Embryonic facial prominence (tissue), 1 donor: ENCODE measurements around the gene CALCOCO1.
"Not testable (repeated sequence)": the region's sequence is repeated elsewhere in the genome, so short reads cannot be mapped to it uniquely, and the experiment has no call there.

ENCODE experiments used
- DNase-seq: peaks from one replicate; pipeline ENCODE4 v3.0.0-alpha.2; 2016; ENCODE audit errors: extremely low spot score

The CALCOCO1 gene, protein sequence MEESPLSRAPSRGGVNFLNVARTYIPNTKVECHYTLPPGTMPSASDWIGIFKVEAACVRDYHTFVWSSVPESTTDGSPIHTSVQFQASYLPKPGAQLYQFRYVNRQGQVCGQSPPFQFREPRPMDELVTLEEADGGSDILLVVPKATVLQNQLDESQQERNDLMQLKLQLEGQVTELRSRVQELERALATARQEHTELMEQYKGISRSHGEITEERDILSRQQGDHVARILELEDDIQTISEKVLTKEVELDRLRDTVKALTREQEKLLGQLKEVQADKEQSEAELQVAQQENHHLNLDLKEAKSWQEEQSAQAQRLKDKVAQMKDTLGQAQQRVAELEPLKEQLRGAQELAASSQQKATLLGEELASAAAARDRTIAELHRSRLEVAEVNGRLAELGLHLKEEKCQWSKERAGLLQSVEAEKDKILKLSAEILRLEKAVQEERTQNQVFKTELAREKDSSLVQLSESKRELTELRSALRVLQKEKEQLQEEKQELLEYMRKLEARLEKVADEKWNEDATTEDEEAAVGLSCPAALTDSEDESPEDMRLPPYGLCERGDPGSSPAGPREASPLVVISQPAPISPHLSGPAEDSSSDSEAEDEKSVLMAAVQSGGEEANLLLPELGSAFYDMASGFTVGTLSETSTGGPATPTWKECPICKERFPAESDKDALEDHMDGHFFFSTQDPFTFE

DNA sequence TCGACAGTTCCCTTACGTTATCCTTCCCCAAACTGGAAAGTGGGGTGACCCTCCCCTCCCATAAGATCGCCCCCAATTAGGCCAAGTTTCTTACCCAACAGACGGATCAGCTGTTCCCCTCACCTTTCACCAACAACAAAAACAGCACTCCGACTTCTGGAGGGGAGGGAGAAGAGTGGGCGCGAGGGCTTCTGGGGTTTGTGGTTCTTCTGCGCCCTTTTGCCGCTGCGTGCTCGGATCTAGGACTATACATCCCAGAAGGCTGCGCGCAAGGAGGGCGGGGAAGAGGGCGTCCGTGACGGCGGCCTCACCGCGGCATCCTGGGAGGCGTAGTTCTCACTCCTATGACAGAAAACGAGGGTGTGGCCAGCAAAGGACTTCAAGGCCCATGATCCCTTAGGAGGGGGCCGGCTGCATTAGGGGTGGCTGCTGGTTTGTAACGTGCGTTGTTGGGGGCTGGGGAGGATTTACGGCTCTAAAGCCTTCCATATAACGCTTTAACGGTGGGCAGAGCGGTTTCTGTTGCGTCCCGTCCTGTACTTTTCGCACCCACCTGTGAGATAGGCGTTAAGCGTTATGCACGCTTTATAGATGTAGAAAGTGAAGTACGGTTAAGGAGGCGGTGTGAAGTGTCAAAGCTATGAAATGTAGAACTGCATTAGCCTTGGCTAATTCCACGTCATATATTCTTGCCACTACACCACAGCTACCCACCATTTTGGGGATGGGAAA lies at the start of gene CALCOCO1:
TSS of gene CALCOCO1 (minus strand) at position 143 of the 732 bp plus-strand sequence. CDS start 2,210 bp downstream, outside the sequence.
- peak; percentile 96 for DNase-seq

DNA sequence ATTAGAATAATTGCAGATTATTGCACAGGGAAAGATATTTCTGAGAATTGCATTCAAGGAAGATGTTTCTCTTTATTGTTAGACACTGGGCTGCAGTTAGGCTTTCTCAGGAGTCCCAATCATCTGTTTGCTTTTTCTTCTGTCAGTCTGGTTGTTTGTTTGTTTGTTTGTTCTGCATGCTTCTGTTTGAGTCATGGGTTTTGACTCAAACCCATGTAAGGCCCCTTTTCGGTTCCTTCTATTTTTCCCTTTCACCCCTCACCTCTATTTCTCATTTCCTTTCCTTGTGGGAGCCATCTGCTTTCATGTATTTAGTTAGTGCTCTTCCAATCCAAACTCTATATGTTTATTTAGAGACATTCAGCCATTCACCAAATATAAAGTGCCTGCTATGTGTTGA lies 49.6 kb upstream of the CALCOCO1 start:
- DNase-seq, result no peak

DNA sequence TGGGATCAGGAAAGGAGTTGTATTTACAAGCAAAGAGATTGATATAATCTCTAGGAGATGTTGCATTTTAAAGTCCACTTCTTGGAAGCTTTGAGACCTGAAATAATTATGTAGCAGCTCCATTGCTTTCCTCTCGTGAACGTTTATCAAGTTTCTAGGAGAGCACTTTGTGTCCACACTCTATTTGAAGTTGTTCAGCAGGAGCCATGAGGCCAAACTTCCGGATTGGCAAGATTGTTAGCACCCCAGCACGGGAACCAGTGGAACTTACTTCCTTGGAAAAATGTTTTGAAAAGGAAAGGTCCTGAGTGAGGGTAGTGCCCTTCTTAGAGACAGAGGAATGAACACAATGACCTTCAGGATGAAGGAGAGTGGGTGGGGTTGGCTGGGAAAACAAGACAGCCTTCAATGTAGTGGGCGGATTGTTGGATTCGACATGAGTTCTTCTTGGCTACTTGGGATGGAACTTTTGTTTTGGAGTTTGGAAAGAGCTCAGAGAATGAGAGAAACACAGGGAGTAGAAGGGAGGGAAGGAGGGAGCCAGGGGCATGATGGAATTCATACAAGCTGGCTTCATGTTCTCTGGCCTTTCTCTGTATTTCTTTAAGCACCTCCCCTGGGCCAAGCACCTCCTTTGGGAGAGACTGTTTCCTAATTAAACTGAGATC lies 48.4 kb upstream of the CALCOCO1 start:
- DNase-seq, result no peak

DNA sequence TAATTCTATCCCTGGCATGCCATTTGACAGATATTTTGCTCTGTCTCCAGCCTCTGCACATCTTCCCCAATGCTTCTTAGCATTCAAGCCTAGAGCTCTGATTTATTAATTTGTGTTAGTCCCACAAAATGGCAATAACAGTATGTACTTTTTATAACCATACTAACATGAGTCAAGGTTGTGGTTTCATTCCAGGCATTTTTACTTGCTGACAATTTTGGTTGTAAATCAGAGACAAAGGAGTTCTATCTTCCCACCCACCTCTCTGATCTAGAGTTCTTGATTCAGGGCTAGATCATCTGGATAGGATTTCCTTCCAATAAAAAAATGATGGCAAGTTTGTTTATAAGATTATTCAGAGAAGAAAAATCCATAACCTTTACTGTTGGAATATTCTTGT lies 43.0 kb upstream of the CALCOCO1 start:
- no peak for DNase-seq

DNA sequence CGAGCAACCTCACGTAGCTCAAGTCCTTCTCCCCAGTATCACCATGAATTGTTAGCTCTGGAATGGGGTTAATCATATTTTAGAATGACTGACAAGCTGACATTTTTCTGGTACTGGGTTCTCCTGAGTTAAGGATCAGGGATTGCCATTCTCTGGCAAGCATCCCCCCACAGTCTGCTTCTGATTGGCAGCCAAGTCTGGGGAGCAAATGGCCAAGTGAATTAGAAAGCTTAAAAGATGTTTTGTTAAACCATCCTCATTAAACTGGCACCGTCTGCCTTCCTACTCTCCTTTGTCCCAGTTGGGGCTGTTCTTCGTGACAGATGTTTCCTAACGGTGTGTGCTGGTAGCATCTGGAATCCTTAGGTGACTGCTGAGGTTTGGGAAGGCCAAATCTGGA lies 41.7 kb upstream of the CALCOCO1 start:
- DNase-seq, result no peak

DNA sequence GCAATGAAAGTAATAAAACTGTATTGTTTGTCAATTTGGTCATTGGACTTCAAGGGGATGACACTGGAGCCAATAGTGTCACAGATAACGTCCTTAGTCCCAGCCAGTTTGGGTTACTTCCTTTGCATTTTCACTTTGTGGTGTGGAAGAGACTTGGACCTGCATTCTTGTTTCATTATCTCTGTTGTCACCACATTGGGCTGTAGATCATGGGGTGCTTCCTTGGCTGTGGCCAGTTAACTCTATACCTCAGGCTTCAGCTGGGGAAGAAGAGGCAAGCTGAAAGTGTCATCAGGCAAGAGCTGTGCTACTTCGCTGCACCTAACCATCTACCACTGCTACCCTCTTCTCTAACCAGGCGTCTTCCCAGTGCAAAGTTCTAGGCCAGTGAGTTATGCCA lies 39.6 kb upstream of the CALCOCO1 start:
- DNase-seq, result no peak

DNA sequence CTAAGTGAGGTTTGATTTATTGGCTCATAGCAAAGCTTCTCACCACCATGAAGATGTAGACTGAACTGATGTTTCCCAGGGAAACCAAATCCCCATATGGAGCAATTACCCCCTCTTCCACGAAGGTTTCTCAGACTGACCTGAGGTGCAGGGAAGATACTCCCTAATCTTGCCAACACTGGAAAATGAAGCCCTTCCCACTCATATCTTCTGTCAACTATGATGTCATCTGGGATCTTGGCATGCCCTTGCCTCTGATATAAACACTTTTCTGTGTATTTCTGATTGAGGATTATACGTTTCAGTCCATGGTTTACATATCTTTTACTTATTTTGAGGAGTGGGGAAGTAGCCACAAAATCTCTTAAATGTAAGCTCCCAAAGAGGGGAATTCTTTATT lies 38.6 kb upstream of the CALCOCO1 start:
- DNase-seq, result no peak

DNA sequence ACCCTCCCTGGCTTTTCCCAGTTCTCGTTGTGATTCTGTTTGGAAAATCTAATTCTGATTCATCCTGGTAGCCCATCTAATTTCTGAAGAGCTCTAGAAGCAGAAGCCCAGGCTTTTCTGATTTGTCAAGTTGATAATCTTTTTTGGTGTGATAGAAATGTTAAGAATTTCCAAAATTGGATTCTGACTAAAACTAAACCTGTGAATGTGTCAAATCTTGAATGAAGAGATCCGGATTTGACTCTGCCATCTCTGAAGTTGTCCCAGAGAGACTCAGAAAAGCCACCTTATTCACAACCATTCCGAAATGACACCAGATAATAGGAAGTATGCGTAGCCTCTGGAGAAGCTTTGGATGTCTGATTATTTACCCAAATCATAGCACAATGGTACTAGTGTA lies 37.4 kb upstream of the CALCOCO1 start:
- no peak for DNase-seq

DNA sequence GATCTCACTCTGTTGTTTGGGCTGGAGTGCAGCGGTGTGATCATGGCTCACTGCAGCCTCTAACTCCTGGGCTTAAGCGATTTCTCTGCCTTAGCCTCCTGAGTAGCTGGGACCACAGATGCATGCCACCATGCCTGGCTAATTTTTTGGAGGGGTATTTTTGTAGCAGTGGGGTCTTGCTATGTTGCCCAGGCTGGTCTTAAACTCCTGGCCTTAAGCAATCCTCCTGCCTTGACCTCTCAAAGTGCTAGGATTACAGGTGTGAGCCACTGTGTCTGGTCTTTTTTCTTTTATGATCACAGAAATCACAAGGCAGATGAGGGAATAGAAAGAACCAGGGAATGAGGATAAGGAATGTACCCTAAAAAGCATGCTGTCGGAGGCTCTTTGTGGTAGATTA lies 35.5 kb upstream of the CALCOCO1 start:
- not testable (repeated sequence) for DNase-seq

DNA sequence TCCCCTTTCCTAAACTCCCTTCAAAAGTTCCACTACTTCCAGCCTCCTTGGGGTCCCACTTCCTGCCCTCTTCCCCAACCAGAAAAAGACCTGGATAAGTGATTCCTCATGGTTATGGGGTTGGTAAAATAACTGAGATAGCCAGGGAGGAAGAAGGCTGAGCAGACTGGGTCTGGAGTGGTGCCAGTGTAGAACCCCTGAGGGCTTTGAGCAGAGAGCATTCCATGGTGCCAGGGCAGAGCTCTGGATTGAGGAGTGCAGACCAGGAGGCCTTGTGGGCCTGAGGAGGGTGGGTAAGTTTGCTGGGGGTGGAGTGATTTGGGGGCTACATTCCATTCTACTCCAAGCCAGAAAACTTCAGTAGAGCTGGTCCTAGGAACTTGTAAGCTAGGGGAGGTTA lies 34.1 kb upstream of the CALCOCO1 start:
- no peak for DNase-seq

DNA sequence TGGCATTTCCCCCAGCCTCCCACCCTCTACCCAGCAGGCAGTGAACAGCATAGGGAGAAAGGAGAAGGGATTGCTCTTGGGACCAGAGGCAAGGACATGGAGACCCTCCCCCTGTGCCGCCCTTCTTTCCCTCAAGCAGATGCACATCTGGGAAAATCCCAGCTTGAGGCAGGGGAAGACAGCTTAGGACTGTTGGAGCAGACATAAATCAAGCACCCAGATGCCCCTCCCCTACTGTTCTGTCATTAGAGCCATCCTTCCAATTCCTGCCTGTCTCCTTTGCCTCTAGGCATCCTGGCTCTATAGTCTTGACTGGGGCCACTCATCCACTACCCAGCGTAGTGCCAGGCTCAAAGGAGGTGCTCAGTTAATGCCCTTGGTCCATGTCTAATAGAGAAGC lies 32.0 kb upstream of the CALCOCO1 start:
- no peak for DNase-seq

DNA sequence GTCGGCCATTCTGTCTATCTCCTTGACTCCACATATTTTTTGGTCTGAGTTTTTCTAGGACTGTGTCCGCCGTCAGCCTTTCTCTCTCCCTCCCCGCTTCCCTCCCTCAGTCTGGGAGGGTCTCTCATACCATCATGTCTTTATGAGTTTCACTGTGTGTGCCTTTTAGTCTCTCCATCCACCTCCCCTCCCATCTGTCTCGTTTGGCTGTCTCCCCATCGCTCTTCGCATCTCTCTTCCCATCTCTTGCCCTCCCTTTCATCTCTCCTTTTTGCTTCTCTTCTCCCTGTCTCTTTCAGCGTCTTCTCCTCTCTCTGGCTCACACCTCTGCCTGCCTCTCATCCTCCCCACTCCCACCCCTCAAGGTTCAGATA lies 31.5 kb upstream of the CALCOCO1 start:
- no peak for DNase-seq

DNA sequence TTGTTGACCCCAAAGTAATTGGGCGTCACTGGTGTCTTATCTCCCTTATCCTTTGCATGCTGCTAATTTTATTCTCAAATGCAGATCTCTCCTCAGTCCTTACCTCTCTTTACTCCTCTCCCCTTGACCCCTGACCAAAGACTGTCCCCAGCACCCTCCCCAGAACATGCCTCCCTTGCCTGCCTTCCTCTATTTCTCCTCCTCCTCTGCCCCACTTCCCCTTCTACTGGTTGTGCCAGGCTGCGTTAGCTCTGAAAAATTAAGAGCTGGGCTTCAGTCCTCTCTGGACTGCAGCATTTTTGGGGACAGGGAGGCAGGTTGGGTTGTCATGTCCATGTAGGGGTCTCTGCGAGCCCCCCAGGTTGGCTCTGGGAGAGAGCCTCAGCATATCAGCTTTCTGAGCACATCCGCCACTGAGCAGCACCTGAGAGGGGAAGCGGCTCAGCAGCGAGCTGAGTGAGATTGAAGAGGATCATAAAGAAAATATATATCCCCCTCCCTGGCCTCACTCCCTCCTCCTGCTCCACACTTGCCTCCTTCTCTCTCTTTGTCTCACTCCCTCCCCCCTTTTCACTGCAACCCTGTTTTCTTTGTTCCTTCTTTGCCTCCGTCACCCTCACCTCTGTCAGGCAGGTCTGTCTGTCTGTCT lies 31.0 kb upstream of the CALCOCO1 start:
- no peak for DNase-seq

DNA sequence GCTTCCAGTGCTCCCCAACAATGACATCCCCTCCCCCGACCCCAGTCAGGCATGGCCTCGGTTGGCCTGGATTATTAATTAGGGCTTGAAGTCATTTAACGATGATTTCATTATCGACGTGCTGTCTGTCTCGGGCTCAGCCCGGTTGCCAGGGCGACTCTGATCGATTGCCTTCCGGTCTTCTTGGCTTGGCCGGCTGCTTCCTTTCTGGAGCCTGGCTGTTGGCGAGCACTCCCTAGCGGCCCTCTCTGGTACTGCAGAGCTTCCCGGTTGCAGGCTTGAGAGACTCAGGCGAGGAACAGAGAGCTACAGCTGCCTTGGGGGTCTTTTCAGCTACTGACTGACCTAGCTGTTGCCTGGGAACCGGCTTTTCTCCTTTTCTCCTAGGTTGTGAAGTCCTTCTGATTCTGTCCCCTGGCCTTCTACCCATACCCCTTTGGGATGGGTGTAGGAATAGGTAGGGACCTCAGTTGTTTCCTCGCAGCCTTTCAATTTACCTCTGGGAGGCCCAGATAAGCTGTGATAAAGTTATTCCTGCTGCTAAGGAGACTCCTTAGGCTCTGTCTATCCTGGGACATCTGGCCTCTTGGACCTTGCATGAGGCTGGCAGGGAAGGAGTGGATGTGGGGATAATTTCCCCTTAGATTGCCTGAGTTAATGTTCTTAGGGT lies 30.0 kb upstream of the CALCOCO1 start:
- DNase-seq, result no peak

DNA sequence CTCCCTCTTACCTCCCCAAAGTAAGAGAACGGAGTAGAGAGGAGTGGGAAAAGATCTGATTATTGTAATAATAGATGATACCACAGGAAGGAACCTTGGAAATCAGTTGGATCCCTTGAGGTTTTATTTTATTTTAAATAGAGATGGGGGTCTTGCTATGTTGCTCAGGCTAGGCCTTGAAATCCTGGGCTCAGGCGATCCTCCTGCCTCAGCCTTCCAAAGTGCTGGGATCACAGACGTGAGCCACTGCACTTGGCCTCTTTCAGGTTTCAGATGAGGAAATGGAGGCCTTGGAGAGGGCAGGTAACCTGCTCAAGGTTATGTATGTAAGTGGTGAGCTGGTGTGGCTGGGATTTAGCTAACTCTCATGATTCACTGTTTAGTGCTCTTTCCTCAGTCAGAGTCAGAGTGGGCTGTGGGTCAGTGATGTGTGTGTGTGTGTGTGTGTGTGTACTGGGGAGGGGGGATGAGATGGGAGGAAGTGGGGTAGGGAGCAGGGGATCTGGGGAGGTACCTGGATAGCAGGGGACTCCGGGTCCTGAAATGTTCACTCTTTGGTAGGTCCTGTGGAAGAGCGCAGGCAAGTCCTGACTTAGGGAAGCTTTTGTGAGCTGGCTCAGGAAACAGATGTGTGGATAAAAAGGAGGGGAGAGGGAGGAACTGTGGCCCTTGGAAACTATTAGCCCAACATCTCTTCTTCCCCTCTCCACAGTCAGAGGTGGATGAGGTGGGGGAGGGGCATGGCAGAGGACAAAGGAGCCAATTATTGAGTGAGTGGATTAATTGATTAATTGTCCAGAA lies 29.2 kb upstream of the CALCOCO1 start:
- DNase-seq, result no peak

DNA sequence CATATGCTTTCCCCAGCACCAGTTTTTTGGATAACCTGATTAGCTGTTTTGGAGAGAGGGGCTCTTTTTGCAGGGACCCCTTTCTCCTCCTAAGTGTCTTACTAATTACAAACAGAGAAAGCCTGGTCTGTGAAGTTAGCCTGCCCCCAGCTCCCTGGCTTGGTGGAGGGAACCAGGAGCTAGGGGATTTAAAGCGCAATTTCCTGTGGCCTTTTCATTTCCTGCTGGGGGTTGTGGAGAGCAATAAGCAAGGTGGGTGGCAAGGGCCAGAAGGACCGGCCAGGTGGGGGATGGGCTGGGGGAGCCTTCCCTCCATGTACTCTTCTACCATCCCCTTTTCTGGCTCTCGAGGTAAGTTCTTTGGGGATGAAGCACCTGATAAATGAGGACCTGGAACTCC lies 28.6 kb upstream of the CALCOCO1 start:
- no peak for DNase-seq

DNA sequence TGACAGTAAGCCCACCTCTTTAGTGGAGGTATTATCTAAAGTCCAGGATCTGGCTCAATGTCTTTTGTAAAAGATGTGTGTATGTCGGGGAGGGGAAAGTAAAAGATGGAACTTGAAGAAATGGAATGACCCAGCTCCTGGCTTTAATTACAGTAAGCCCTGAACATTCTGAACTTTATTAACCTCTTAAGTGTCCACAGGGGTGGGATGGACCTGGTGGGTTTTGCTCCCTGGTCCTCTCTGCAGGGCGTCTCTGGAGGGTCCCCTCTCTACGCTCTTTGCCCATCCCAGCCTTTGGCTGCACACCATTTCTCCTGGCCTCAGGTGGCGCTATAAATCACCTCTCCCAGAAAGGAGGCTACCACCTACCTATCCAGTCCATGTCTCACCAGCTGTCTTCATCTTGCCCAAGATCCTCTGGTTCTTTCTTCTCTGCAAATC lies 28.2 kb upstream of the CALCOCO1 start:
- no peak for DNase-seq

DNA sequence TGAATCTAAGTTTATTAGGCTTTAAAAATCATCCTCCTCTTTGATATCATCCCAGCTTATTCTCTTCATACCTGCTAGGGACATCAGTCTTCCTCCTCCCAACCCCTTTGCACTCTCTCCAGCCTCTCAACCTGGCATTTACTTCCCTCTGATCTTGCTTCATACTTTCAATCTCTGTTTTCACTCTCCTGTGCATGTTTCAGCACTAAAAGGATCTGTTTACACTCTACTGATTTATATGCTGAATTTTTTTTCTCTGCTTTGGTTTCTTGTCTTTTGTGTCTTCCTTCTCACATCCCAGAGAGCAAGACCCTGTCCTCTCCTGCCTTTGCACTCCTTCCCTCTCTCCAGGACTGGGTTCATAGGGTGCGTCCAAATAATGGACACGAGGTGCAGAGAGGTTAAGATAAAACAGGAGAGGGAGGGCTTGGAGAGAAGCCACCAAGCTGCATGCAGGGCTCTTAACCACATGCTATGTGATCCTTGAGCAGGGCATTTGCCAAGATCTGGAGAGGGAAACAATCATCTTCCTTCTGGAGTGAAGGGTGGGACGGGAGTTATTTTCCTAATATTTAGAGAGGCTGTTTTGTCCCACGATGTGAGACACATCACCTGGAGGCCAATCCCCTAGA lies 27.5 kb upstream of the CALCOCO1 start:
- no peak for DNase-seq

DNA sequence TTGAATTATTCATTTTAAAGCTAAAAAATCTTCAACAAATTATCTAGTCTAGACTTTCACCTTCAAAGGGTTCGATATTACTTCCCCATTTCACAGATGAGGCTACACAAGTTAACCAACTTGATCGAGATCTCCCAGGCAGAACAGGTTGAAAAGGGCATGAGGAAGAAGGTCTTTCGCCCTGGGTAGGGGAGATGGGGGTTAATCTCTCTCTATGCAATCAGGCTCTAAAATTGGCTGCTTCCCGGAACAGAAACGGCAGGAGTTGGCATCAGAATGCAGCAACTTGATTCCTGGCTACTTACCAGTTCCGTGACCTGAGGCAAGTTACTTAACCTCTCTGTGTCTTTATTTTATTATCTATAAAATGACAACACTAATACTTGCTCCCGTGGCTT lies 26.9 kb upstream of the CALCOCO1 start:
- no peak for DNase-seq

DNA sequence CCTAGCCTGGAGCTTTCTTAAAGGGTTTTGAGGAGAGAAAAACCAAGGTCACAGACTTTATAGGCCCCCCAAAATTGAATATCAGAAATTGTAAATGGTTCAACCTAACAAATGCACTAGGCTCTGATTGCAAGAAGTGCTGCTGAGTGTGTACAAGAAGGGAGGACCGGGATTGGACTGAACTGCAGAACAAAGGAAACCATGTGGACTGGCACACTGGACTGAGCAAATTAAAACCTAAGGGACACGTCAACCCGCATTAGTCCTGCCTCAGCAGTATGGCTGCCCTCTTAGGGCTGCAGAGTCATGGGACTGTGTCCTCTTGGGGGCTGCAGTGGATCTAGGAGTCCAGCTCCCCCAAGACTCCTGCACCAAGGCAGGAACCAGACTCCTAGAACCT lies 25.4 kb upstream of the CALCOCO1 start:
- DNase-seq, result no peak
